HG03196 (cell line): Measurements from ENCODE around the gene CSNK1G3.
"Not testable (repeated sequence)": the region's sequence is repeated elsewhere in the genome, so short reads cannot be mapped to it uniquely, and the experiment has no call there.

Experiments
- ATAC-seq: cut with Tn5 transposase; IDR thresholded peaks from one replicate; pipeline ENCODE4 v1.9.1; 2021; ENCODE audit not compliant: unreplicated experiment

The CSNK1G3 gene

GRCh38 chr5:123636006-123636405 lies 124.0 kb downstream of the CSNK1G3 start:
- ATAC-seq = no peak

GRCh38 chr5:123637028-123637427 lies 125.1 kb downstream of the CSNK1G3 start:
- not testable (repeated sequence) for ATAC-seq

GRCh38 chr5:123639244-123639643 lies 127.3 kb downstream of the CSNK1G3 start:
- no peak for ATAC-seq

GRCh38 chr5:123645024-123645603 lies 133.1 kb downstream of the CSNK1G3 start:
- ATAC-seq = no peak

- no peak for ATAC-seq
These were observed 135.1 kb downstream of the CSNK1G3 start for GRCh38 chr5:123647066-123647465.

- ATAC-seq = no peak
These were observed 139.3 kb downstream of the CSNK1G3 start for GRCh38 chr5:123651234-123651633.

- no peak for ATAC-seq
These were observed 147.0 kb downstream of the CSNK1G3 start for GRCh38 chr5:123659011-123659410.

- ATAC-seq = no peak
These were observed 147.5 kb downstream of the CSNK1G3 start for GRCh38 chr5:123659495-123659894.

- no peak for ATAC-seq
These were observed 153.0 kb downstream of the CSNK1G3 start for GRCh38 chr5:123664961-123665360.

- ATAC-seq = no peak
These were observed 153.9 kb downstream of the CSNK1G3 start for GRCh38 chr5:123665822-123666371.
